ENCODE data around the gene YWHAB.

- TF ChIP-seq, protein P1, sequence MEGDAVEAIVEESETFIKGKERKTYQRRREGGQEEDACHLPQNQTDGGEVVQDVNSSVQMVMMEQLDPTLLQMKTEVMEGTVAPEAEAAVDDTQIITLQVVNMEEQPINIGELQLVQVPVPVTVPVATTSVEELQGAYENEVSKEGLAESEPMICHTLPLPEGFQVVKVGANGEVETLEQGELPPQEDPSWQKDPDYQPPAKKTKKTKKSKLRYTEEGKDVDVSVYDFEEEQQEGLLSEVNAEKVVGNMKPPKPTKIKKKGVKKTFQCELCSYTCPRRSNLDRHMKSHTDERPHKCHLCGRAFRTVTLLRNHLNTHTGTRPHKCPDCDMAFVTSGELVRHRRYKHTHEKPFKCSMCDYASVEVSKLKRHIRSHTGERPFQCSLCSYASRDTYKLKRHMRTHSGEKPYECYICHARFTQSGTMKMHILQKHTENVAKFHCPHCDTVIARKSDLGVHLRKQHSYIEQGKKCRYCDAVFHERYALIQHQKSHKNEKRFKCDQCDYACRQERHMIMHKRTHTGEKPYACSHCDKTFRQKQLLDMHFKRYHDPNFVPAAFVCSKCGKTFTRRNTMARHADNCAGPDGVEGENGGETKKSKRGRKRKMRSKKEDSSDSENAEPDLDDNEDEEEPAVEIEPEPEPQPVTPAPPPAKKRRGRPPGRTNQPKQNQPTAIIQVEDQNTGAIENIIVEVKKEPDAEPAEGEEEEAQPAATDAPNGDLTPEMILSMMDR (conservative IDR thresholded peaks at IDR 0.05; ENCODE audit: low read depth, low read length): no peak
- TF ChIP-seq EZH2 (IDR thresholded peaks at IDR 0.05; ENCODE audit: low read length, unreplicated experiment) (no peak), EZH2phosphoT487 (IDR thresholded peaks at IDR 0.05; ENCODE audit: borderline replicate concordance, low read length) (no peak)
Observed at GRCh38 chr20:44861531-44862006, 23.9 kb upstream of the YWHAB start.
